WTC11 (cell line): ENCODE data around the gene CSF2. TPM values are rescaled to one million over a fixed set of nuclear protein-coding genes. Genes with fewer than 3 reads are reported as not detected.

ENCODE experiments used
- ATAC-seq: fragments of 200-7000 bp; cut with Tn5 transposase; 2 replicates; pipeline ENCODE4 v1.10.0; 2021; ENCODE audit warnings: mild to moderate bottlenecking, moderate library complexity
- CTCF ChIA-PET: fragments of 300-600 bp; sonication (Branson Sonifier 250); formaldehyde crosslinking; loops from one replicate; lab custom pipeline; 2021; ENCODE audit warnings: antibody characterized with exemption; lab: Charles Lee
- POLR2A ChIA-PET: fragments of 350-600 bp; sonication (Branson Sonifier 250); formaldehyde crosslinking; loops from one replicate; lab custom pipeline; 2021; ENCODE audit warnings: antibody characterized with exemption; lab: Charles Lee
- DNase-seq: peaks from one replicate; pipeline ENCODE4 v3.0.0; 2021; ENCODE audit warnings: low spot score
- H3K27ac Mint-ChIP-seq: 2 replicates; pipeline ENCODE4 v1.8.0; 2021; ENCODE audit warnings: mixed read lengths
- H3K27me3 Mint-ChIP-seq: 2 replicates; pipeline ENCODE4 v1.8.0; 2021; ENCODE audit warnings: low read depth, mild to moderate bottlenecking, moderate library complexity, mixed read lengths
- H3K36me3 Mint-ChIP-seq: 2 replicates; pipeline ENCODE4 v1.8.0; 2021; ENCODE audit warnings: mixed read lengths
- H3K4me1 Mint-ChIP-seq: 2 replicates; pipeline ENCODE4 v1.8.0; 2022; ENCODE audit warnings: mixed read lengths
- H3K4me3 Mint-ChIP-seq: 2 replicates; pipeline ENCODE4 v1.8.0; 2021; ENCODE audit warnings: mild to moderate bottlenecking, moderate library complexity, mixed read lengths
- H3K9me3 Mint-ChIP-seq: 2 replicates; pipeline ENCODE4 v1.8.0; 2021; ENCODE audit warnings: mixed read lengths
- CREM ChIP-seq: sonication (generic); formaldehyde crosslinking; IDR thresholded peaks from 2 replicates; pipeline ENCODE4 v1.8.1; 2022; ENCODE audit warnings: mild to moderate bottlenecking, missing genetic modification reagents, moderate library complexity
- ETV6 ChIP-seq: sonication (generic); formaldehyde crosslinking; IDR thresholded peaks from 2 replicates; pipeline ENCODE4 v1.8.1; 2022; ENCODE audit warnings: mild to moderate bottlenecking, missing genetic modification reagents
- JAZF1 ChIP-seq: fragments of 250-450 bp; sonication (Bioruptor Pico); IDR thresholded peaks from 2 replicates; pipeline ENCODE4 v1.9.0; 2021; ENCODE audit warnings: moderate library complexity, mild to moderate bottlenecking, inconsistent platforms
- MYBL2 ChIP-seq: sonication (generic); formaldehyde crosslinking; IDR thresholded peaks from 2 replicates; pipeline ENCODE4 v1.8.1; 2023; ENCODE audit warnings: mild to moderate bottlenecking, moderate library complexity, missing genetic modification reagents
- NFYB ChIP-seq: sonication (generic); formaldehyde crosslinking; conservative IDR thresholded peaks from 2 replicates; pipeline ENCODE4 v1.8.0; 2022; ENCODE audit warnings: low read depth, missing genetic modification reagents
- RORB ChIP-seq: fragments of 250-450 bp; sonication (Bioruptor Pico); IDR thresholded peaks from 2 replicates; pipeline ENCODE4 v1.9.0; 2021; ENCODE audit warnings: mild to moderate bottlenecking
- ZBTB21 ChIP-seq: sonication (generic); formaldehyde crosslinking; IDR thresholded peaks from 2 replicates; pipeline ENCODE4 v1.8.1; 2023; ENCODE audit warnings: mild to moderate bottlenecking, missing genetic modification reagents, borderline replicate concordance
- ZNF121 ChIP-seq: sonication (generic); formaldehyde crosslinking; IDR thresholded peaks from 2 replicates; pipeline ENCODE4 v1.8.0; 2023; ENCODE audit warnings: missing genetic modification reagents
- ZNF263 ChIP-seq: sonication (generic); formaldehyde crosslinking; IDR thresholded peaks from 2 replicates; pipeline ENCODE4 v1.8.1; 2022; ENCODE audit warnings: low read depth, mild to moderate bottlenecking, moderate library complexity, missing genetic modification reagents
- total RNA-seq: library from RNA; stranded (reverse); gene quantifications from 3 replicates; pipeline ENCODE4 v1.2.3, GENCODE V29; 2021
- TF ChIP-seq, protein P1 (sequence below): sonication (generic); formaldehyde crosslinking; IDR thresholded peaks from 2 replicates; pipeline ENCODE4 v1.8.1; 2023; ENCODE audit warnings: mild to moderate bottlenecking, missing genetic modification reagents, moderate library complexity
- TF ChIP-seq, protein P2 (sequence below): sonication (generic); formaldehyde crosslinking; IDR thresholded peaks from 2 replicates; pipeline ENCODE4 v1.8.0; 2022; ENCODE audit warnings: mild to moderate bottlenecking, missing genetic modification reagents
- TF ChIP-seq, protein P3 (sequence below): sonication (generic); formaldehyde crosslinking; IDR thresholded peaks from 2 replicates; pipeline ENCODE4 v1.8.1; 2022; ENCODE audit warnings: mild to moderate bottlenecking, moderate library complexity, missing genetic modification reagents
- TF ChIP-seq, protein P4 (sequence below): sonication (generic); formaldehyde crosslinking; IDR thresholded peaks from 2 replicates; pipeline ENCODE4 v1.8.1; 2022; ENCODE audit warnings: low read depth, missing genetic modification reagents, borderline replicate concordance
- TF ChIP-seq, protein P5 (sequence below): sonication (generic); formaldehyde crosslinking; IDR thresholded peaks from 2 replicates; pipeline ENCODE4 v1.8.1; 2023; ENCODE audit warnings: mild to moderate bottlenecking, missing genetic modification reagents
- TF ChIP-seq, protein P6 (sequence below): sonication (generic); formaldehyde crosslinking; IDR thresholded peaks from 2 replicates; pipeline ENCODE4 v1.8.1; 2022; ENCODE audit warnings: missing genetic modification reagents, borderline replicate concordance
- TF ChIP-seq, protein P7 (sequence below): sonication (generic); formaldehyde crosslinking; IDR thresholded peaks from 2 replicates; pipeline ENCODE4 v1.8.0; 2022; ENCODE audit warnings: missing genetic modification reagents

The CSF2 gene
- total RNA-seq, 1 experiment from 2014 or later: not detected

DNA sequence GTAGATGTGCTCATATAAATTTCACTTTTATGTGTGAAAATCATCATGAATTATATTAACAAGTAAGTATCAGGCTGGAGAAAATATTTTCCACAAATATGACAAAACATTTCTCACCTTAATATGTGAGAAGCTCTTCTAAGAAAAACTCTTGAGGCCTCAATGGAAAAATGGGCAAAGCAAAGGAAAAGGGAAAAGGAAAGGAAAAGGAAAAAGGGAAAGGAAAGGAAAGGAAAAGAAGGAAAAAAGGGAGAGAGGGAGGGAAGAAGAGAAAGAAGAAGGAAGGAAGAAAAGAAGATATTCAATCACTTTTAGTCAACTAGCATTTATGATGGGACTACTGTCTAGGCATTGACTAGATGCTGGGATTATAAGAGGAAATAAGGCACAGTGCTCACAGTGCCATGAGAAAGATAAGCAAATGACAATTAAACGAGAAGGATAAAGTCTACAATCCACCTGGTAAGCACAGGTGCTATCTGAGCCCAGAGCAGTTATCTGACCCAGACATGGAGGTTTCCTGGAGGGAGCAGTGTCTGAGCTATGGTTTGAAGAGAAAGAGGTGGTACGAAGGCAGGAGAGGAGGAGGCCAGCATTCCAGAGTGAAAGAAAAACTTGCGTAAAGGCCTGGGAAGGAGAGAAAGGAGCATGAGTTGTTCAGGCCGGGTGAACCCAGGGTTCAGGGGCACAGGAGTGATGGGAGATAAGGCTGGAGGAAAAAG lies 43.8 kb upstream of the CSF2 start:
- Mint-ChIP-seq H3K27me3 (no peaks in the 10 kb centered on the region; the same call in 1 of the 2 replicates), H3K4me3 (no peak overlapping the region), H3K9me3 (peaks cover 10% of the 10 kb centered on the region; the same call in 1 of the 2 replicates), H3K36me3 (no peaks in the 10 kb centered on the region), H3K27ac (no peak overlapping the region), H3K4me1 (no peaks in the 10 kb centered on the region)
- ATAC-seq (no peak), DNase-seq (no peak)
- TF ChIP-seq ZNF263 (CRISPR knock-in tag): no peak
- POLR2A ChIA-PET: no interaction called here
- CTCF ChIA-PET: no interaction called here

DNA sequence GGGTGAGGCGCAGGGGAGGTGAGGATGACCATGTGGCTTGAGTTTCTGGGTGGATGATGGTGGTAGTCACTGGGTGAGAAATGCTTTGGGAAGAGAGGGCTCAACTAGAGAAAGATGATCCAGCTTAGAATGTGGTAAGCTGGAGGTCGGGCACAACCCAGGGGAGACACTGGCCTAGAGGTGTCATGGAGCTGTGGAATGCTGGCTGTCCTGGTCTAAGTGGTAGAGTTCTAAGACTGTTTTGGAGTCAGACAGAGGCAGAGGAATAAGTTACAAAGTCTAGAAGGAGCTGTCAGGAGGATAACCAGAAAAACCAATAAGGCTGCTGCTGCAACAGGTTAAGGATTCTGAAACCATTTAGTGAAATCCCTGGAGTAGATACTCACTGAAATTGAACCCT lies 43.0 kb upstream of the CSF2 start:
- POLR2A ChIA-PET: no interaction called here
- ATAC-seq (no peak), DNase-seq (no peak)
- CTCF ChIA-PET: no interaction called here
- Mint-ChIP-seq H3K27me3 (no peaks in the 10 kb centered on the region; the same call in 1 of the 2 replicates), H3K9me3 (peaks cover 10% of the 10 kb centered on the region; the same call in 1 of the 2 replicates), H3K4me1 (no peaks in the 10 kb centered on the region), H3K4me3 (no peak overlapping the region), H3K27ac (no peak overlapping the region), H3K36me3 (no peaks in the 10 kb centered on the region)
- TF ChIP-seq, protein P1, sequence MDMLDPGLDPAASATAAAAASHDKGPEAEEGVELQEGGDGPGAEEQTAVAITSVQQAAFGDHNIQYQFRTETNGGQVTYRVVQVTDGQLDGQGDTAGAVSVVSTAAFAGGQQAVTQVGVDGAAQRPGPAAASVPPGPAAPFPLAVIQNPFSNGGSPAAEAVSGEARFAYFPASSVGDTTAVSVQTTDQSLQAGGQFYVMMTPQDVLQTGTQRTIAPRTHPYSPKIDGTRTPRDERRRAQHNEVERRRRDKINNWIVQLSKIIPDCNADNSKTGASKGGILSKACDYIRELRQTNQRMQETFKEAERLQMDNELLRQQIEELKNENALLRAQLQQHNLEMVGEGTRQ (CRISPR knock-in tag): no peak
- TF ChIP-seq CREM (CRISPR knock-in tag) (no peak), ZBTB21 (no peak), ETV6 (CRISPR knock-in tag) (no peak), JAZF1 (CRISPR knock-in tag) (no peak), ZNF121 (CRISPR knock-in tag) (no peak), NFYB (CRISPR knock-in tag) (no peak), RORB (CRISPR knock-in tag) (no peak), MYBL2 (no peak)
- TF ChIP-seq, protein P2, sequence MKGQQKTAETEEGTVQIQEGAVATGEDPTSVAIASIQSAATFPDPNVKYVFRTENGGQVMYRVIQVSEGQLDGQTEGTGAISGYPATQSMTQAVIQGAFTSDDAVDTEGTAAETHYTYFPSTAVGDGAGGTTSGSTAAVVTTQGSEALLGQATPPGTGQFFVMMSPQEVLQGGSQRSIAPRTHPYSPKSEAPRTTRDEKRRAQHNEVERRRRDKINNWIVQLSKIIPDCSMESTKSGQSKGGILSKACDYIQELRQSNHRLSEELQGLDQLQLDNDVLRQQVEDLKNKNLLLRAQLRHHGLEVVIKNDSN (CRISPR knock-in tag): no peak
- TF ChIP-seq, protein P3, sequence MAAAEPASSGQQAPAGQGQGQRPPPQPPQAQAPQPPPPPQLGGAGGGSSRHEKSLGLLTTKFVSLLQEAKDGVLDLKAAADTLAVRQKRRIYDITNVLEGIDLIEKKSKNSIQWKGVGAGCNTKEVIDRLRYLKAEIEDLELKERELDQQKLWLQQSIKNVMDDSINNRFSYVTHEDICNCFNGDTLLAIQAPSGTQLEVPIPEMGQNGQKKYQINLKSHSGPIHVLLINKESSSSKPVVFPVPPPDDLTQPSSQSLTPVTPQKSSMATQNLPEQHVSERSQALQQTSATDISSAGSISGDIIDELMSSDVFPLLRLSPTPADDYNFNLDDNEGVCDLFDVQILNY: no peak
- TF ChIP-seq, protein P4, sequence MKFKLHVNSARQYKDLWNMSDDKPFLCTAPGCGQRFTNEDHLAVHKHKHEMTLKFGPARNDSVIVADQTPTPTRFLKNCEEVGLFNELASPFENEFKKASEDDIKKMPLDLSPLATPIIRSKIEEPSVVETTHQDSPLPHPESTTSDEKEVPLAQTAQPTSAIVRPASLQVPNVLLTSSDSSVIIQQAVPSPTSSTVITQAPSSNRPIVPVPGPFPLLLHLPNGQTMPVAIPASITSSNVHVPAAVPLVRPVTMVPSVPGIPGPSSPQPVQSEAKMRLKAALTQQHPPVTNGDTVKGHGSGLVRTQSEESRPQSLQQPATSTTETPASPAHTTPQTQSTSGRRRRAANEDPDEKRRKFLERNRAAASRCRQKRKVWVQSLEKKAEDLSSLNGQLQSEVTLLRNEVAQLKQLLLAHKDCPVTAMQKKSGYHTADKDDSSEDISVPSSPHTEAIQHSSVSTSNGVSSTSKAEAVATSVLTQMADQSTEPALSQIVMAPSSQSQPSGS (CRISPR knock-in tag): no peak
- TF ChIP-seq, protein P5, sequence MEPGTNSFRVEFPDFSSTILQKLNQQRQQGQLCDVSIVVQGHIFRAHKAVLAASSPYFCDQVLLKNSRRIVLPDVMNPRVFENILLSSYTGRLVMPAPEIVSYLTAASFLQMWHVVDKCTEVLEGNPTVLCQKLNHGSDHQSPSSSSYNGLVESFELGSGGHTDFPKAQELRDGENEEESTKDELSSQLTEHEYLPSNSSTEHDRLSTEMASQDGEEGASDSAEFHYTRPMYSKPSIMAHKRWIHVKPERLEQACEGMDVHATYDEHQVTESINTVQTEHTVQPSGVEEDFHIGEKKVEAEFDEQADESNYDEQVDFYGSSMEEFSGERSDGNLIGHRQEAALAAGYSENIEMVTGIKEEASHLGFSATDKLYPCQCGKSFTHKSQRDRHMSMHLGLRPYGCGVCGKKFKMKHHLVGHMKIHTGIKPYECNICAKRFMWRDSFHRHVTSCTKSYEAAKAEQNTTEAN (CRISPR knock-in tag): no peak
- TF ChIP-seq, protein P6, sequence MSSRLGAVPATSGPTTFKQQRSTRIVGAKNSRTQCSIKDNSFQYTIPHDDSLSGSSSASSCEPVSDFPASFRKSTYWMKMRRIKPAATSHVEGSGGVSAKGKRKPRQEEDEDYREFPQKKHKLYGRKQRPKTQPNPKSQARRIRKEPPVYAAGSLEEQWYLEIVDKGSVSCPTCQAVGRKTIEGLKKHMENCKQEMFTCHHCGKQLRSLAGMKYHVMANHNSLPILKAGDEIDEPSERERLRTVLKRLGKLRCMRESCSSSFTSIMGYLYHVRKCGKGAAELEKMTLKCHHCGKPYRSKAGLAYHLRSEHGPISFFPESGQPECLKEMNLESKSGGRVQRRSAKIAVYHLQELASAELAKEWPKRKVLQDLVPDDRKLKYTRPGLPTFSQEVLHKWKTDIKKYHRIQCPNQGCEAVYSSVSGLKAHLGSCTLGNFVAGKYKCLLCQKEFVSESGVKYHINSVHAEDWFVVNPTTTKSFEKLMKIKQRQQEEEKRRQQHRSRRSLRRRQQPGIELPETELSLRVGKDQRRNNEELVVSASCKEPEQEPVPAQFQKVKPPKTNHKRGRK (CRISPR knock-in tag): no peak
- TF ChIP-seq, protein P7, sequence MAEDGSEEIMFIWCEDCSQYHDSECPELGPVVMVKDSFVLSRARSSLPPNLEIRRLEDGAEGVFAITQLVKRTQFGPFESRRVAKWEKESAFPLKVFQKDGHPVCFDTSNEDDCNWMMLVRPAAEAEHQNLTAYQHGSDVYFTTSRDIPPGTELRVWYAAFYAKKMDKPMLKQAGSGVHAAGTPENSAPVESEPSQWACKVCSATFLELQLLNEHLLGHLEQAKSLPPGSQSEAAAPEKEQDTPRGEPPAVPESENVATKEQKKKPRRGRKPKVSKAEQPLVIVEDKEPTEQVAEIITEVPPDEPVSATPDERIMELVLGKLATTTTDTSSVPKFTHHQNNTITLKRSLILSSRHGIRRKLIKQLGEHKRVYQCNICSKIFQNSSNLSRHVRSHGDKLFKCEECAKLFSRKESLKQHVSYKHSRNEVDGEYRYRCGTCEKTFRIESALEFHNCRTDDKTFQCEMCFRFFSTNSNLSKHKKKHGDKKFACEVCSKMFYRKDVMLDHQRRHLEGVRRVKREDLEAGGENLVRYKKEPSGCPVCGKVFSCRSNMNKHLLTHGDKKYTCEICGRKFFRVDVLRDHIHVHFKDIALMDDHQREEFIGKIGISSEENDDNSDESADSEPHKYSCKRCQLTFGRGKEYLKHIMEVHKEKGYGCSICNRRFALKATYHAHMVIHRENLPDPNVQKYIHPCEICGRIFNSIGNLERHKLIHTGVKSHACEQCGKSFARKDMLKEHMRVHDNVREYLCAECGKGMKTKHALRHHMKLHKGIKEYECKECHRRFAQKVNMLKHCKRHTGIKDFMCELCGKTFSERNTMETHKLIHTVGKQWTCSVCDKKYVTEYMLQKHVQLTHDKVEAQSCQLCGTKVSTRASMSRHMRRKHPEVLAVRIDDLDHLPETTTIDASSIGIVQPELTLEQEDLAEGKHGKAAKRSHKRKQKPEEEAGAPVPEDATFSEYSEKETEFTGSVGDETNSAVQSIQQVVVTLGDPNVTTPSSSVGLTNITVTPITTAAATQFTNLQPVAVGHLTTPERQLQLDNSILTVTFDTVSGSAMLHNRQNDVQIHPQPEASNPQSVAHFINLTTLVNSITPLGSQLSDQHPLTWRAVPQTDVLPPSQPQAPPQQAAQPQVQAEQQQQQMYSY (CRISPR knock-in tag): no peak
